ENCODE measurements around the gene PRKCH. TPM values are rescaled to one million over a fixed set of nuclear protein-coding genes. Genes with fewer than 3 reads are reported as not detected.
A peak's percentile ranks its signal among the peaks of the same experiment; 100 is the strongest.

PRKCH gene
- total and polyA plus RNA-seq, 3 donors from 2014 or later: 15.0 to 26.8 (median 25.4) TPM

DNA sequence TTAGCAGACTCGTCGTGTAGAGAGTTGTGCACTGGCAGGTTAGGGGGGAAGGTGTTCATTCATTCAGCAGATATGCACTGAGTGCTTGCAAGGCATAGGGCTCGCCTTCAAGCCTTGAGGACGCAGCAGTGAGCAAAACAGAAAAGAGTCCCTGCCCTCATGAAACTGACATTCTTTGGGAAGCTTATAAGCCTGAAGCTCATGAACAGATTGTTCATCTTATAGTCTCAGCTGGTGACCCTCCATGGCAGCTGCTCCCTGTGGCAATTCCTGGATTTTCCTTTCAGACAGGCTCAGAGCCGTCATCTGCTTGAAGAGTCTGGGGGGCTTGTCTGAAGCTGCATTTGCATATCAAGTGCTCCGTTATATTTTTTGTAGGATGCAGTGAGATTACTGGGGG is 148.4 kb downstream of the PRKCH start:
- H3K27me3 ChIP-seq: no peaks in the 10 kb centered on the region
- intact Hi-C loops (cut with DNase I; ENCODE audit: low total_unique reads): loop anchor here (5.0 to 10.0 kb wide), 3 partner anchors 58 to 265 kb away; partner anchors contain the start of gene HIF1A
- H3K4me1 ChIP-seq: peaks cover 46% of the 10 kb centered on the region
- no peaks in the 10 kb centered on the region for H3K9me3 ChIP-seq
- no peak for DNase-seq
- no peak overlapping the region for H3K4me3 ChIP-seq
- H3K36me3 ChIP-seq (ENCODE audit: low read depth, missing control alignments): no peaks in the 10 kb centered on the region
- WGBS, 2 donors: 72 to 77% methylated on average over 5 to 6 of the region's 6 CpGs
- peak overlapping the region in 1 of 2 donors; percentile 79 for H3K27ac ChIP-seq
- TF ChIP-seq, protein P1, sequence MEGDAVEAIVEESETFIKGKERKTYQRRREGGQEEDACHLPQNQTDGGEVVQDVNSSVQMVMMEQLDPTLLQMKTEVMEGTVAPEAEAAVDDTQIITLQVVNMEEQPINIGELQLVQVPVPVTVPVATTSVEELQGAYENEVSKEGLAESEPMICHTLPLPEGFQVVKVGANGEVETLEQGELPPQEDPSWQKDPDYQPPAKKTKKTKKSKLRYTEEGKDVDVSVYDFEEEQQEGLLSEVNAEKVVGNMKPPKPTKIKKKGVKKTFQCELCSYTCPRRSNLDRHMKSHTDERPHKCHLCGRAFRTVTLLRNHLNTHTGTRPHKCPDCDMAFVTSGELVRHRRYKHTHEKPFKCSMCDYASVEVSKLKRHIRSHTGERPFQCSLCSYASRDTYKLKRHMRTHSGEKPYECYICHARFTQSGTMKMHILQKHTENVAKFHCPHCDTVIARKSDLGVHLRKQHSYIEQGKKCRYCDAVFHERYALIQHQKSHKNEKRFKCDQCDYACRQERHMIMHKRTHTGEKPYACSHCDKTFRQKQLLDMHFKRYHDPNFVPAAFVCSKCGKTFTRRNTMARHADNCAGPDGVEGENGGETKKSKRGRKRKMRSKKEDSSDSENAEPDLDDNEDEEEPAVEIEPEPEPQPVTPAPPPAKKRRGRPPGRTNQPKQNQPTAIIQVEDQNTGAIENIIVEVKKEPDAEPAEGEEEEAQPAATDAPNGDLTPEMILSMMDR (IDR thresholded peaks at IDR 0.05): no peak
- TF ChIP-seq POLR2A (IDR thresholded peaks at IDR 0.05): no peak

DNA sequence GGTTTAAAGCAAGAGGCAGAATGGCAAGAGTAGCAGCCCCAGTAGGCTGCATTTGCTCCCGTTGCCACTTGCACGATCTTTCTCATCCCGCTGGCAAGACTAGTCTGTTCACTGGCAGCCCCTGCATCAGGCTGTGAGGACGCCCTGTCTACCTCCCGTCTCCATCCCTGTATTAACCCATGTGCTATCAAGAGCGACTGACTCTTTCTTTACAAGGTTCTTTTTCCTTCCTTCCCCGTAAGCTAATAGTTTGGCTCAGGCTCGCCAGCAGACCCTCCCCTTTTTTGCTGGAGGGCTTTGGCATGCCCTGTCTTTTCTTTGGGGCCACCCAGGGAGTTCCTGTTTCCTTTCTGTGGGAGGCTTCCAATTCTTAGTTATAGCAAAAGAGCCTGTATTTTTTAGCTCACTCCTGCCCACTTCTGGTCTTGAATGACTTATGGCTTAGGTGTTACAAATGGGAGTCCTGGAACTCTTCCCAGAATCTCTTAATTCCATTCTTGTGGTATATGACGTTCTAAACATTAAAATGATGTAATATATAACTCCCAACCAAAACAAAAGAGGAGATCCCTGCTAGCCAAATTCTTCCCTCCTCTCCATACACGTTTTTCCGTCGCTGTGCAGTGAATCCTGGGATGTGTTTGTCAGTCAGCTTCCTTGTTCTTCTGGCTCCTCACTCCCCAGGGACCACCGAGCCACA is 149.0 kb downstream of the PRKCH start:
- H3K27ac ChIP-seq: peak overlapping the region; percentile 57 to 79
- DNase-seq: no peak
- TF ChIP-seq, protein P1 (IDR thresholded peaks at IDR 0.05): peak in 1 of 3 experiments; percentile 8
- TF ChIP-seq POLR2A (IDR thresholded peaks at IDR 0.05): no peak
- intact Hi-C loops (cut with DNase I; ENCODE audit: low total_unique reads): loop anchor here (10.0 kb wide), 1 partner anchor 264 kb away; no protein-coding TSS in a partner anchor
- peaks cover 46% of the 10 kb centered on the region for H3K4me1 ChIP-seq
- no peaks in the 10 kb centered on the region for H3K27me3 ChIP-seq
- 30 to 33% methylated on average over 13 of the region's 13 CpGs for WGBS, 2 donors
- H3K36me3 ChIP-seq (ENCODE audit: low read depth, missing control alignments): no peaks in the 10 kb centered on the region
- no peaks in the 10 kb centered on the region for H3K9me3 ChIP-seq
- no peak overlapping the region for H3K4me3 ChIP-seq

DNA sequence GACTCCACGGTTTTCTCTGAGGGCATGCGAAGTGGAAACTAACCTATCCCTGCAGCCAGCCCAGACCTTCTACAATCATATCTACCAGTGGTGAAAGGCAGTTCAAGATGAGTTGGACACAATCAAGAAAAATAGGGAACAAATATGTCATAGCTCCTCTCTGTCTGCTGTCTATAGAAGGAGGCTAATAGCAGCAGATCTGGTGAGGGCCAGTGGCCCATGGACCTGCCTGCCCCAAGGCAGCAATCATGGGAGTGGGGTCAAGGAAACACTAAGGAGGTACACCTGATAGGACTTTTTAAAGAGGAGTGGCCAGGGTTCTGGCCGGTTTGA is 149.5 kb downstream of the PRKCH start:
- H3K27ac ChIP-seq: peak overlapping the region; percentile 46 to 79
- H3K4me3 ChIP-seq: no peak overlapping the region
- H3K27me3 ChIP-seq: no peaks in the 10 kb centered on the region
- no peaks in the 10 kb centered on the region for H3K36me3 ChIP-seq (ENCODE audit: low read depth, missing control alignments)
- 46 to 52% methylated on average over 3 of the region's 3 CpGs for WGBS, 2 donors
- TF ChIP-seq POLR2A (IDR thresholded peaks at IDR 0.05): no peak
- TF ChIP-seq, protein P1 (IDR thresholded peaks at IDR 0.05): no peak
- intact Hi-C loops (cut with DNase I; ENCODE audit: low total_unique reads): loop anchor here (10.0 kb wide), 1 partner anchor 264 kb away; no protein-coding TSS in a partner anchor
- no peaks in the 10 kb centered on the region for H3K9me3 ChIP-seq
- DNase-seq: no peak
- H3K4me1 ChIP-seq: peaks cover 45% of the 10 kb centered on the region

GRCh38 chr14:61471297-61472005 is 150.1 kb downstream of the PRKCH start:
- no peaks in the 10 kb centered on the region for H3K27me3 ChIP-seq
- peaks cover 44% of the 10 kb centered on the region for H3K4me1 ChIP-seq
- WGBS, 2 donors: 61 to 65% methylated on average over 7 of the region's 7 CpGs
- TF ChIP-seq, protein P1 (IDR thresholded peaks at IDR 0.05): no peak
- TF ChIP-seq POLR2A (IDR thresholded peaks at IDR 0.05): no peak
- peak overlapping the region; percentile 47 to 79 for H3K27ac ChIP-seq
- intact Hi-C loops (cut with DNase I; ENCODE audit: low total_unique reads): loop anchor here (10.0 kb wide), 1 partner anchor 263 kb away; no protein-coding TSS in a partner anchor
- no peaks in the 10 kb centered on the region for H3K36me3 ChIP-seq (ENCODE audit: low read depth, missing control alignments)
- H3K9me3 ChIP-seq: no peaks in the 10 kb centered on the region
- H3K4me3 ChIP-seq: no peak overlapping the region
- DNase-seq: no peak
